PC-3 (cell line): ENCODE data around the gene CHRNE.

Experiments
- CTCF ChIP-seq: fragments of 300-600 bp; sonication (generic); conservative IDR thresholded peaks from 2 replicates; pipeline ENCODE4 v1.5.1; 2017; ENCODE audit warnings: antibody characterized with exemption, low read depth, mild to moderate bottlenecking, low read length
- EZH2 ChIP-seq: fragments of 300-600 bp; sonication (generic); IDR thresholded peaks from one replicate; pipeline ENCODE4 v1.6.1; 2017; ENCODE audit warnings: antibody characterized with exemption, mild to moderate bottlenecking, low read length; ENCODE audit not compliant: unreplicated experiment
- EZH2phosphoT487 ChIP-seq: fragments of 300-600 bp; sonication (generic); IDR thresholded peaks from 2 replicates; pipeline ENCODE4 v1.6.1; 2018; ENCODE audit warnings: mild to moderate bottlenecking, antibody characterized with exemption, low read length, borderline replicate concordance

- no peak for TF ChIP-seq CTCF
- TF ChIP-seq EZH2phosphoT487, result no peak
- TF ChIP-seq EZH2, result no peak
Observed at GRCh38 chr17:4898351-4898750, 4.5 kb downstream of the CHRNE start.
